NB4 (cell line): Measurements from ENCODE around the gene LNX2.
A peak's percentile ranks its signal among the peaks of the same experiment; 100 is the strongest.

ENCODE experiments used
- DNase-seq: peaks from one replicate; pipeline ENCODE4 v3.0.0; 2010; ENCODE audit warnings: low read depth
- H3K4me3 ChIP-seq: one replicate; pipeline ENCODE4 v1.5.1; 2011; ENCODE audit warnings: mild to moderate bottlenecking, low read depth, low read length, moderate library complexity
- MYC ChIP-seq: IDR thresholded peaks from 2 replicates; pipeline ENCODE4 v1.6.1; 2011; ENCODE audit warnings: low read depth, low read length
- POLR2A ChIP-seq: IDR thresholded peaks from 2 replicates; pipeline ENCODE4 v1.6.1; 2011; ENCODE audit warnings: mild to moderate bottlenecking; ENCODE audit not compliant: insufficient read length; ENCODE audit errors: extremely low read depth
- TF ChIP-seq, protein P1 (sequence below): IDR thresholded peaks from one replicate; pipeline ENCODE4 v1.5.1; 2012; ENCODE audit warnings: low read depth, low read length
- TF ChIP-seq, protein P2 (sequence below): IDR thresholded peaks from 2 replicates; pipeline ENCODE4 v1.6.1; 2011; ENCODE audit warnings: low read depth, low read length

LNX2 gene

DNA sequence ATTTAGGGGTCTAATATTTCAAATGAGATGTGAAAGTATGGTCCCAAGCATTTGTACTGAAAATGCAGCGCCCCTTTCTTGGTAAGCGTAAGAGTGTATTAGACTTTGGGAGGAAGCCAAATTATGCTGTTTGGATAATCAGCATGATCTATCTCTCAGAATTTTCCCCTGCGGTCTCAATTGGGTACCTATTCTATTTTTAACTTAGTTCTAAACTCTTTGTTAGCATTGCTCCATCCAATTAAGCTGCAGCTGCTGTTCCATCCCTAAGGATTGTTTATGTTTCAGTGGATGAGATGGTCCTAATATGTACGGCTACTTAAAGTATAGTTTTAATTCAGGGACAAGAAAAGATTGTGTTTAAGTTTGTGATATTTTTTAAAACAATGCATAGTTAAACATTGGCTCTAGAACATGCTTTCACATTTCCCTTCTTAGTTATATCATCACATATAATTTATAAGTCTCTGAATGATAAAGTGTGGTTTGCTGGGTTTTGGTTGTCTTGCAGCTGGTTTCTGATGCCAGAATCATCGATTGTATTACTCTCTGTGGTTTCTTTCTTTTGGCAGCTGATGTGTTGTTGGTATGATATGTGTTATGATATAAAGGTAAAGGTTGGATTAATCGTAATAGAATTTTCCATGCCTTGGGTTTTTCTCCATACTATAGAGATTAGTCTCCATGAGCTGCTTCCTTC lies 16.4 kb upstream of the LNX2 start:
- no peak for DNase-seq
- H3K4me3 ChIP-seq: no peak overlapping the region
- TF ChIP-seq, protein P1, sequence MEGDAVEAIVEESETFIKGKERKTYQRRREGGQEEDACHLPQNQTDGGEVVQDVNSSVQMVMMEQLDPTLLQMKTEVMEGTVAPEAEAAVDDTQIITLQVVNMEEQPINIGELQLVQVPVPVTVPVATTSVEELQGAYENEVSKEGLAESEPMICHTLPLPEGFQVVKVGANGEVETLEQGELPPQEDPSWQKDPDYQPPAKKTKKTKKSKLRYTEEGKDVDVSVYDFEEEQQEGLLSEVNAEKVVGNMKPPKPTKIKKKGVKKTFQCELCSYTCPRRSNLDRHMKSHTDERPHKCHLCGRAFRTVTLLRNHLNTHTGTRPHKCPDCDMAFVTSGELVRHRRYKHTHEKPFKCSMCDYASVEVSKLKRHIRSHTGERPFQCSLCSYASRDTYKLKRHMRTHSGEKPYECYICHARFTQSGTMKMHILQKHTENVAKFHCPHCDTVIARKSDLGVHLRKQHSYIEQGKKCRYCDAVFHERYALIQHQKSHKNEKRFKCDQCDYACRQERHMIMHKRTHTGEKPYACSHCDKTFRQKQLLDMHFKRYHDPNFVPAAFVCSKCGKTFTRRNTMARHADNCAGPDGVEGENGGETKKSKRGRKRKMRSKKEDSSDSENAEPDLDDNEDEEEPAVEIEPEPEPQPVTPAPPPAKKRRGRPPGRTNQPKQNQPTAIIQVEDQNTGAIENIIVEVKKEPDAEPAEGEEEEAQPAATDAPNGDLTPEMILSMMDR: no peak
- TF ChIP-seq, protein P2, sequence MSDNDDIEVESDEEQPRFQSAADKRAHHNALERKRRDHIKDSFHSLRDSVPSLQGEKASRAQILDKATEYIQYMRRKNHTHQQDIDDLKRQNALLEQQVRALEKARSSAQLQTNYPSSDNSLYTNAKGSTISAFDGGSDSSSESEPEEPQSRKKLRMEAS: no peak
- no peak for TF ChIP-seq POLR2A
- no peak for TF ChIP-seq MYC

DNA sequence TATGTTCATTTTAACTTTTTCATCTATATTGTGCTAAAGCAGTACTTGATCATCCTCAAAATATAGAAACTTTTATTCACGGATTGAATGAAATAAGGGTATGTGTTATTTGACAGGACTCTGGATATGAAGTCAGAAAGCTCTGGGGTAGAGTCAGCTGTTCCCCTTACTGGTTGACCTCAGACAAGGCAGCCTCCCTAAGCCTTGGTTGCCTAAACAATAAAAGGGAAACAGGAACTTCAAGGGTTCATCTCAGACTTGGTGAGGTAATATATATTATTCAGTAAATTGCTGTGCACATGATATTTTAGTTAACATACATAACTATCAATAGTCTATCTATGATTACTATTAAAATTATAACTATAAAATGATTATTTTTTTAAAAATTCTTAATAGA lies 14.9 kb upstream of the LNX2 start:
- DNase-seq: peak; percentile 76
- TF ChIP-seq, protein P2: no peak
- TF ChIP-seq, protein P1: no peak
- TF ChIP-seq POLR2A (no peak), MYC (no peak)
- no peak overlapping the region for H3K4me3 ChIP-seq

DNA sequence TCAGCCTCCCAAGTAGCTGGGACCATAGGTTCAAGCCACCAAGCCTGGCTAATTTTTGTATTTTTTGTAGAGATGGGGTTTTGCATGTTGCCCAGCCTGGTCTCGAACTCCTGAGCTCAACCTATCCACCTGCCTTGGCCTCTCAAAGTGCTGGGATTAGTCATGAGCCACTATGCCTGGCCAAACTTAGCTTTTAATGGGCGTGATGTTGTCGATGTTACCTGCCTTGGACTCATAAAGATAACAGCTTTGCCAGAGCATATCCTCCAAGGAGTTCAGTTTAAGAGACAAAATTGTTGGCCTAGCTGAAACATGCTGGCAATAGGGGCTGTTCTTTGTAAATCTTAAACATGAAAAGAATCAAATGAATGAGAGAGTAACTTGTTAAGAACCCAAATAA lies 14.5 kb upstream of the LNX2 start:
- TF ChIP-seq, protein P2: no peak
- TF ChIP-seq POLR2A: no peak
- TF ChIP-seq MYC: no peak
- TF ChIP-seq, protein P1: no peak
- no peak for DNase-seq
- H3K4me3 ChIP-seq: no peak overlapping the region

DNA sequence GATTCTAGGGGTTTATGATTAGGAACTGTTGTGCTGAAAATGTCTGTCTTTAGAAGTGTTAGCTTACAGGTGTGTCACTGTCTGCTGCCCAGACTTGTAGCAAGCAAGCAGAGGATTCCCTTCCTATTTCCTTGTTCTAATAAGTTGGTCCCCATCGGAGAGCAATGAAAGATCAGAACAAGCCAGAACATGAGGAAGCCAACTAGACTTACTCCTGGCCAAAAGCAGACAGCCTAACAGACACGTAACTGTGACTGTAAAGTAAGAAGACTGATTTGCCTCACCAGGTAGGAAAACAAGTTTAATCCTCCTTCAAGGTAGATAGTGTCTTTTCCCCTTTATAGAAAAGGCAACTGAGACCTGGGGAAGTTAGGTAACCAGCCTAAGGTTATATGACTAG lies 13.9 kb upstream of the LNX2 start:
- no peak for DNase-seq
- H3K4me3 ChIP-seq: no peak overlapping the region
- TF ChIP-seq MYC (no peak), POLR2A (no peak)
- TF ChIP-seq, protein P2: no peak
- TF ChIP-seq, protein P1: no peak

DNA sequence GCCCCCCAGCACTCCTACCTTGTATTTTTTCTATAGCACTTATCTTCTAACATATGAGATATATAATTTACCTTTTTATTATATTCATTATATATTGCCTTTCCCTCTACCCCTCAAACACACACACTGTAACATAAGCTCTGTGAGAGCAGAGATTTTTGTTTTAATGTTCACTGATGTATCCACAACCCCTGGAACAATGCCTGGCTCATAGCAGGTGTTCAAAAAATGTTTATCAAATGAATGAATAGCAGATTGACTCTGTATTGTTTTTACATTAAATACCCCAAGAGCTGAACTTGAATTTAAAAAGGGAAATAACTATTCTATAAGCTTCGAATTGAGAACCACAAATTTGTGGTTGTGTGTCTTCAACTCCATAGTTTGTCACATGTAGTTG lies 12.3 kb upstream of the LNX2 start:
- TF ChIP-seq, protein P2: no peak
- TF ChIP-seq, protein P1: no peak
- TF ChIP-seq MYC: no peak
- TF ChIP-seq POLR2A: no peak
- no peak overlapping the region for H3K4me3 ChIP-seq
- DNase-seq: no peak
